ENCODE measurements around the gene NUBPL. TPM values are rescaled to one million over a fixed set of nuclear protein-coding genes. Genes with fewer than 3 reads are reported as not detected.

NUBPL gene
- total and polyA plus RNA-seq, 7 donors = 5.3 to 15.5 (median 9.2) TPM

DNA sequence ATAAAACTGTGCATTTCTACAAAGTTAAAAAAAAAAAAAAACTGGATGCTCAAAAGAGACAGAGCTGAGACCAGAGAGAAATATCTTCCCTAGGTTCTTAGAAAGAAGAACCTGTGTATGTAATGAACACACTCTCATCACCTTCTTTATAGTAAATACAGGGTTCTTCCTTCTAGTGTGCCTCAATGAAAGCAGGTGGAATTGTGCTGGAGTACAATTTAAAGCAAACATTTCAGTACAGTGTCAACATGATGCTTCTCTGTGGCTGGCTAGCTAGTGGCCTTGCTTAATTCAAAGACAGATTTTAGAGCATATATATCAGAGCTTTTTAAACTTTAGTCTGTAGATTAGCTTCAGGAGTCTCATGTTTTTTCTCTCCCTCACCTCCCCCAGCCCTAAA, 266.1 kb downstream of the NUBPL start:
- intact Hi-C loops (cut with DNase I) = no loop called here
- Histone ChIP-seq H3K4me1 (peaks cover 0 to 9% (median 4%) of the 10 kb centered on the region in 4 donors), H3K27me3 (no peaks in the 10 kb centered on the region), H3K36me3 (no peaks in the 10 kb centered on the region), H3K27ac (no peak overlapping the region), H3K4me3 (no peak overlapping the region), H3K9me3 (no peaks in the 10 kb centered on the region)
- TF ChIP-seq POLR2A (IDR thresholded peaks at IDR 0.05) (no peak), EP300 (IDR thresholded peaks at IDR 0.05) (no peak), POLR2AphosphoS5 (IDR thresholded peaks at IDR 0.05) (no peak)
- TF ChIP-seq, protein P1, sequence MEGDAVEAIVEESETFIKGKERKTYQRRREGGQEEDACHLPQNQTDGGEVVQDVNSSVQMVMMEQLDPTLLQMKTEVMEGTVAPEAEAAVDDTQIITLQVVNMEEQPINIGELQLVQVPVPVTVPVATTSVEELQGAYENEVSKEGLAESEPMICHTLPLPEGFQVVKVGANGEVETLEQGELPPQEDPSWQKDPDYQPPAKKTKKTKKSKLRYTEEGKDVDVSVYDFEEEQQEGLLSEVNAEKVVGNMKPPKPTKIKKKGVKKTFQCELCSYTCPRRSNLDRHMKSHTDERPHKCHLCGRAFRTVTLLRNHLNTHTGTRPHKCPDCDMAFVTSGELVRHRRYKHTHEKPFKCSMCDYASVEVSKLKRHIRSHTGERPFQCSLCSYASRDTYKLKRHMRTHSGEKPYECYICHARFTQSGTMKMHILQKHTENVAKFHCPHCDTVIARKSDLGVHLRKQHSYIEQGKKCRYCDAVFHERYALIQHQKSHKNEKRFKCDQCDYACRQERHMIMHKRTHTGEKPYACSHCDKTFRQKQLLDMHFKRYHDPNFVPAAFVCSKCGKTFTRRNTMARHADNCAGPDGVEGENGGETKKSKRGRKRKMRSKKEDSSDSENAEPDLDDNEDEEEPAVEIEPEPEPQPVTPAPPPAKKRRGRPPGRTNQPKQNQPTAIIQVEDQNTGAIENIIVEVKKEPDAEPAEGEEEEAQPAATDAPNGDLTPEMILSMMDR (IDR thresholded peaks at IDR 0.05) = no peak
- DNase-seq = no peak

DNA sequence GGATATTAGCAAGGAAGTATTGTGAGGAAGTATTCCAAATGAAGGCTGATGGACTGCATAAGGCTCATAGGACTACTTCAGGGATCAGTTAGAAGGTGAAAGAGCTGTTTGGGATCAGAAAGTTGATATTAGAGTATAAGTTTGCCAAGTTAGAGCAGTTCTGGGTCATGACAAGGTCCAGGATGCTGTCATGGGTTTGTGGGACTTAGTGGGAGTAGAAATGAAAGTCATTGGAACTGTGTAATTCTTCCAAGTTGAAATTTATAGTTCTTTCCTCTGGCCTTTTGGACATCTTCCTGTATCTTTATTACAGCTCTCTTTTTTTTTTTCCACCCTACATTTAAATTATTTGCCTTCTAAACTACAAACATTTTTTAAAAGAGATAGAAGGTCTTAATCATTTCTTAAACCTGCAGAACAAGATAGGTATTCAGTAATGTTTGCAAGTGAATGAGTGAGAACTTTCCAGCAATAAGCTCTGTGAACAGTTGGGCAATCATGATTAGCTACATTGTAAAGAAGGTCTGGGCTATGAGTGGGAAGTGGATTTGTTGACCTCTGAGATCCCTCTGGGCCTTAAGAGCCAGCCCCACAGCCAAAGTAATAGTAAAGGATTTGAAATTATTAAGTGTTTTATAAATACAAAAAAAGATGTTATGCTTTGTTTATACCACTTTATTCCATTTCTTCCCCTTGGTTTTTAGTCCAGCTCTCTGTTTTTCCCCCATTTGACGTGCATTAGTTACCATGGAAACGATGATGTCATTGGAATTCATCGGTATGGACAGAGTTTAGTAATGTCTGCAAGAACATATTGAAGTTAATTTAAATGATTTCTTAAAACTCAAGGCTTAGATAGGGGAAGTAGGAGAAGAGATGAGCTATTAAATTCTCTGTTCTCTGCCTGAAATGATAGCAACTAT, 268.0 kb downstream of the NUBPL start:
- H3K4me1 ChIP-seq = peaks cover 0 to 9% (median 4%) of the 10 kb centered on the region in 4 donors
- no peak overlapping the region for H3K27ac ChIP-seq
- H3K9me3 ChIP-seq = no peaks in the 10 kb centered on the region
- DNase-seq = no peak
- H3K36me3 ChIP-seq = no peaks in the 10 kb centered on the region
- no peak overlapping the region for H3K4me3 ChIP-seq
- H3K27me3 ChIP-seq = no peaks in the 10 kb centered on the region
- intact Hi-C loops (cut with DNase I) = no loop called here
- 83 to 89% methylated on average over 3 of the region's 3 CpGs for WGBS, 2 donors
- no peak for TF ChIP-seq EP300 (IDR thresholded peaks at IDR 0.05)
- TF ChIP-seq, protein P1 (IDR thresholded peaks at IDR 0.05) = no peak
- TF ChIP-seq POLR2A (IDR thresholded peaks at IDR 0.05) = no peak
- no peak for TF ChIP-seq POLR2AphosphoS5 (IDR thresholded peaks at IDR 0.05)

DNA sequence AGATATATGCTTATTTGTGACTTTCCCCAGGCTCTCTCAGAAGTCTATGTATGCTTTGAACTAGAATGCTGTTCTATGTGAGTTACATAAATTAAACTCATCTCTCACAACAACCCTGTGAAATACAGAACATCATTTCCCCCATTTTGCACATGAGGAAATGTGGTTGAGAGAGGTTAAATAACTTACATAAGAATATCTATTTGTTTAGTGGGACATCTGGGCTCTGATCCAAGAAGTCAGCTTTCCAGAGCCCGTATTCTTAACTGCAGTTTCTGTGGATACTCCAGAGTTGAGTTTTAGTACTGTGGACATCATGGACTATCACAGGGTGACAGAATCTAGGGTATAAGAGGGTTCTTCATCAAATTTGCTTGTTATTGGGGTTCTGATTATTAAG, 273.4 kb downstream of the NUBPL start:
- TF ChIP-seq, protein P1 (IDR thresholded peaks at IDR 0.05) = no peak
- no peak for TF ChIP-seq EP300 (IDR thresholded peaks at IDR 0.05)
- no peak for TF ChIP-seq POLR2A (IDR thresholded peaks at IDR 0.05)
- TF ChIP-seq POLR2AphosphoS5 (IDR thresholded peaks at IDR 0.05) = no peak
- DNase-seq = no peak
- 23 to 47% methylated on average over 1 of the region's 1 CpG for WGBS, 2 donors
- H3K9me3 ChIP-seq = no peaks in the 10 kb centered on the region
- no peaks in the 10 kb centered on the region for H3K27me3 ChIP-seq
- H3K27ac ChIP-seq = no peak overlapping the region
- H3K36me3 ChIP-seq = no peaks in the 10 kb centered on the region
- no peak overlapping the region for H3K4me3 ChIP-seq
- no peaks in the 10 kb centered on the region for H3K4me1 ChIP-seq
- intact Hi-C loops (cut with DNase I) = no loop called here

DNA sequence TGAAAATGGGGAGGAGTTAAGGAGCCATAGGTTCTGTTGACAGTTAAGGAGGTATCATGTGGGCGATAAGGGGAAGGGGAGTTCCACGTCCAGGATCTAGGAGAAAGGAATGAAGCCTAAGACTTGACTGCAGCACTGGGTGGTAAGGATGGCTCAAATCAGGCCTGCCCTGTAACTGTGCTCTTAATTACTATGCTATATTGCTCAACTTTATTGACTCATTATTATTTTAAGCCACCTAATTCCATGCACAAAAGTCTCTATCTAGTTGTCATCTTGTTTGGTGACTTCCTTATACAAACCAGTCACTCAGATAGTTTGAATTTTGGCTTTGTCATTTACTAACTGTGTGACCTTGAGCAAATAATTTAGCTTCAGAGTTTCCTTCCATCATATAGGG, 273.8 kb downstream of the NUBPL start:
- 93 to 94% methylated on average over 2 of the region's 2 CpGs for WGBS, 2 donors
- TF ChIP-seq POLR2A (IDR thresholded peaks at IDR 0.05) (no peak), POLR2AphosphoS5 (IDR thresholded peaks at IDR 0.05) (no peak)
- TF ChIP-seq, protein P1 (IDR thresholded peaks at IDR 0.05) = no peak

More for the DNA sequence above, 273.8 kb downstream of the NUBPL start:
- intact Hi-C loops (cut with DNase I) = no loop called here
- no peaks in the 10 kb centered on the region for H3K36me3 ChIP-seq
- no peaks in the 10 kb centered on the region for H3K4me1 ChIP-seq
- H3K9me3 ChIP-seq = no peaks in the 10 kb centered on the region
- H3K27ac ChIP-seq = no peak overlapping the region
- DNase-seq = no peak
- H3K27me3 ChIP-seq = no peaks in the 10 kb centered on the region
- H3K4me3 ChIP-seq = no peak overlapping the region

Data from sigmoid colon (tissue), 7 donors.